Stimulated activated CD4-positive, alpha-beta T cell treated with anti-CD3 and anti-CD28 coated beads, Interleukin-1b, Interleukin-23, amount 100 ng/mL, for 48 hours (primary cell): ENCODE results near the gene GPR27.

ENCODE experiments used
- DNase-seq: peaks from one replicate; pipeline ENCODE4 v3.0.0-alpha.2; 2020

Gene GPR27

GRCh38 chr3:71786551-71786950 is 32.9 kb downstream of the GPR27 start:
- no peak for DNase-seq

GRCh38 chr3:71787851-71788405 is 34.3 kb downstream of the GPR27 start:
- DNase-seq = no peak

GRCh38 chr3:71789922-71790321 is 36.3 kb downstream of the GPR27 start:
- DNase-seq = no peak

GRCh38 chr3:71791634-71792033 is 38.0 kb downstream of the GPR27 start:
- DNase-seq = no peak

- no peak for DNase-seq
Observed at GRCh38 chr3:71796290-71796689, 42.6 kb downstream of the GPR27 start.

GRCh38 chr3:71797455-71797854 is 43.8 kb downstream of the GPR27 start:
- no peak for DNase-seq

GRCh38 chr3:71800023-71800422 is 46.4 kb downstream of the GPR27 start:
- no peak for DNase-seq

- DNase-seq = no peak
Observed at GRCh38 chr3:71801986-71802385, 48.3 kb downstream of the GPR27 start.

GRCh38 chr3:71803248-71803647 is 49.6 kb downstream of the GPR27 start:
- no peak for DNase-seq

GRCh38 chr3:71805199-71805598 is 51.5 kb downstream of the GPR27 start:
- DNase-seq = no peak

GRCh38 chr3:71805691-71806090 is 52.0 kb downstream of the GPR27 start:
- no peak for DNase-seq
